GM12872 (cell line): Measurements from ENCODE around the gene CNR2.
A peak's percentile ranks its signal among the peaks of the same experiment; 100 is the strongest.

Source experiments
- CTCF ChIP-seq: IDR thresholded peaks from 3 replicates; pipeline ENCODE4 v1.5.1; 2011; ENCODE audit warnings: low read depth, mild to moderate bottlenecking, low read length, moderate library complexity; ENCODE audit not compliant: insufficient read depth

Gene CNR2

DNA sequence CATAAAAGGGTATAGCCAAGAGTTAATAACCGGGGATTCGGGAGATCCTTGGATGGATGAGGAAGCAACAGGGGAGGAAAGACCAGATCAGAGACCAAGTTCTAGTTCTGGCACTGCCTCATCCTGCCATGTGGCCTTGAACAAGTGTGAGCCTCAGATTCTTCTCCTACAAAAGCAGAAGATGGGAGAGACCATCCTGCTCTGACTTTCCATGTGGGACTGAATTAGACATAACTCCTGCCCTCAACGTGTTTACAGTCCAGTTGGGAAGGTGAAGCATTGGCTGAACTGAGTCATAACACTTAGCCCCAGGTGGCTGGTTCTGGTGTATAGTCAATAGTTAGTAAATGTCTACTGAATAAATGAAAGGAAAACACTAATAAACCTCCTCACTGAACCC is 12.1 kb upstream of the CNR2 start:
- no peak for TF ChIP-seq CTCF

GRCh38 chr1:23924601-23925000 is 11.4 kb upstream of the CNR2 start:
- no peak for TF ChIP-seq CTCF

- no peak for TF ChIP-seq CTCF
Observed at GRCh38 chr1:23923592-23924499, 10.7 kb upstream of the CNR2 start.

DNA sequence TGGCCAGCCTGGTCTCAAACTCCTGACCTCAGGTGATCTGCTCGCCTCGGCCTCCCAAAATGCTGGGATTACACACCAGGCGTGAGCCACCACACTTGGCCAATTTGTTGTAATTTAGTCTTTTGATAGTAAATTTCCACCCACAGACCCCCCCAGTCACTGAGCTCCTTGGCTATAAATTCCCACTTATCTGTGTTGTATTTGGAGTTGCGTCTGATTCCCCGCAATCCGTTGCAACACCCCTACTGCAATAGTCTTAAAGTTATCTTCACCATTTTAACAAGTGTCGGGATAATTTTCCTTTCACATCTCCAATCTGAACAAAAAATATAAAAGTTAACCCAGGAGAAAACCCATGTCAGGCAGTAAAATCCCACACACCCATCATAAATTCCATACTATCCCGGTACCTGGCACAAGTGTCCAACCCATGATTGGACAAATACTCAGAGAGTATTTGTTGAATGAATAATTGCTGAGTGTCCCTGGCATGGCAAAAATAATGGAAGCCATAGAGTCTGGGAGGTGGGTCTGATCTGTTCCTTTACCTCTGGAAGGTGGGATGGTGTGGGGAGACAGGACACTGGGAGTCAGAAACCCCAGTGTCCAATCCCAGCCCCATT is 9.3 kb upstream of the CNR2 start:
- no peak for TF ChIP-seq CTCF

- peak; percentile 88 for TF ChIP-seq CTCF
Observed at GRCh38 chr1:23916209-23917131, 3.3 kb upstream of the CNR2 start.

DNA sequence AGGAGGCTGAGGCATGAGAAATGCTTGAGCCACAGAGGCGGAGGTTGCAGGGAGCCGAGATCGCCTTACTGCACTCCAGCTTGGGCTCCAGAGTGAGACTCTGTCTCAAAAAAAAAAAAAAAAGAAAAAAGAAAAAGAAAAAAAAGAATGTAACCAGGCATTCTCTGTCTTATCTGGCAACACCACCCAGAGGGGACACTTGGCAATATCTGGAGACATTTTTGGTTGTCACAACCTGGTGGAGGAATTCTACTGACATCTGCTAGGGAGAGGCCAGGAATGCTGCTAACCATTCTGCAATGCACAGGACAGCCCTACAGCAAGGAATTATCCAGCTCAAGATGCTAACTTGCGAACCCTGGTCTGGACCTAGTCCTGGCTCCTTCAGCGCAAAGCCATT is 2.3 kb upstream of the CNR2 start:
- no peak for TF ChIP-seq CTCF

GRCh38 chr1:23914921-23915320 is 1.8 kb upstream of the CNR2 start:
- TF ChIP-seq CTCF: no peak
